SK-N-MC (cell line): ENCODE measurements around the gene ROCK2.

Source experiments
- EZH2 ChIP-seq: fragments of 200-600 bp; sonication (generic); IDR thresholded peaks from one replicate; pipeline ENCODE4 v1.6.1; 2017; ENCODE audit warnings: antibody characterized with exemption
- POLR2AphosphoS5 ChIP-seq: IDR thresholded peaks from 2 replicates; pipeline ENCODE4 v1.6.1; 2012; ENCODE audit warnings: mild to moderate bottlenecking, low read depth, low read length, borderline replicate concordance

DNA sequence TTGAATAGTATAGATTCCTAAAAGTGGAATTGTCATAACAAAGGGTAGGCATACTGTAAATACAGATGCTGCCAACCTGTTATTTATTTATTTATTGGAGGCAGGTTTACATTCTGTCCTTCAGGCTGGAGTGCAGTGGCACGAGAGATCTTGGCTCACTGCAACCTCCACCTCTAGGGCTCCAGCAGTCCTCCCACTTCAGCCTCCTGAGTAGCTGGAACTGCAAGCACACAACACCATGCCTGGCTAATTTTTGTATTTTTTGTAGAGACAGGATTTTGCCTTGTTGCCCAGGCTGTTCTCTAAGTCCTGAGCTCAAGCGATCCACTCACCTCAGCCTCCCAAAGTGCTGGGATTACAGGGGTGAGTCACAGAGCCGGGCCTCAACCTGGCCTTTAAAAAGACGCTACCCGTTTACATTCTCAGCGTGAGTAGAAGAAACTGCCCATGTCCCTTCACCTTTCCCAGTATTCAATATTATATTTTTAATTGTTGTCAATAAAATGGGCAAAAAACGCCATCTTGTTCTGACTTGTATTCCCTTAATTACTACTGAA lies 3.0 kb upstream of the ROCK2 start:
- TF ChIP-seq EZH2: no peak
- no peak for TF ChIP-seq POLR2AphosphoS5
